HL-60 (cell line): ENCODE results near the gene FEV.

Experiments used
- GABPA ChIP-seq: IDR thresholded peaks from 2 replicates; pipeline ENCODE4 v1.6.1; 2012; ENCODE audit warnings: low read depth
- SPI1 ChIP-seq: IDR thresholded peaks from 2 replicates; pipeline ENCODE4 v1.6.1; 2012; ENCODE audit warnings: low read depth, mild to moderate bottlenecking, borderline replicate concordance
- TF ChIP-seq, protein P1 (sequence below): IDR thresholded peaks from one replicate; pipeline ENCODE4 v1.5.1; 2011; ENCODE audit warnings: low read length, control low read depth, inconsistent platforms; ENCODE audit not compliant: insufficient read depth

- TF ChIP-seq, protein P1, sequence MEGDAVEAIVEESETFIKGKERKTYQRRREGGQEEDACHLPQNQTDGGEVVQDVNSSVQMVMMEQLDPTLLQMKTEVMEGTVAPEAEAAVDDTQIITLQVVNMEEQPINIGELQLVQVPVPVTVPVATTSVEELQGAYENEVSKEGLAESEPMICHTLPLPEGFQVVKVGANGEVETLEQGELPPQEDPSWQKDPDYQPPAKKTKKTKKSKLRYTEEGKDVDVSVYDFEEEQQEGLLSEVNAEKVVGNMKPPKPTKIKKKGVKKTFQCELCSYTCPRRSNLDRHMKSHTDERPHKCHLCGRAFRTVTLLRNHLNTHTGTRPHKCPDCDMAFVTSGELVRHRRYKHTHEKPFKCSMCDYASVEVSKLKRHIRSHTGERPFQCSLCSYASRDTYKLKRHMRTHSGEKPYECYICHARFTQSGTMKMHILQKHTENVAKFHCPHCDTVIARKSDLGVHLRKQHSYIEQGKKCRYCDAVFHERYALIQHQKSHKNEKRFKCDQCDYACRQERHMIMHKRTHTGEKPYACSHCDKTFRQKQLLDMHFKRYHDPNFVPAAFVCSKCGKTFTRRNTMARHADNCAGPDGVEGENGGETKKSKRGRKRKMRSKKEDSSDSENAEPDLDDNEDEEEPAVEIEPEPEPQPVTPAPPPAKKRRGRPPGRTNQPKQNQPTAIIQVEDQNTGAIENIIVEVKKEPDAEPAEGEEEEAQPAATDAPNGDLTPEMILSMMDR: no peak
- TF ChIP-seq GABPA (no peak), SPI1 (no peak)
These were observed 524 bp upstream of the FEV start for GRCh38 chr2:218985325-218986091.
